SK-N-MC (cell line): ENCODE measurements around the gene CALD1.

Source experiments
- DNase-seq: peaks from one replicate; pipeline ENCODE4 v3.0.0-alpha.2; 2011; ENCODE audit warnings: low read depth, low spot score
- H3K27ac ChIP-seq: fragments of 200-600 bp; sonication (generic); 2 replicates; pipeline ENCODE4 v1.5.1; 2016; ENCODE audit warnings: mixed run types
- H3K36me3 ChIP-seq: fragments of 200-600 bp; sonication (generic); 2 replicates; pipeline ENCODE4 v1.6.1; 2017; ENCODE audit warnings: antibody characterized with exemption, low read length, mixed read lengths; ENCODE audit not compliant: insufficient read depth
- H3K4me3 ChIP-seq: fragments of 200-600 bp; sonication (generic); 2 replicates; pipeline ENCODE4 v1.5.1; 2016
- H3K9ac ChIP-seq: fragments of 200-600 bp; sonication (generic); 2 replicates; pipeline ENCODE4 v1.8.0; 2017; ENCODE audit warnings: mixed run types, mixed read lengths; ENCODE audit not compliant: insufficient read length
- H3K9me3 ChIP-seq: fragments of 200-600 bp; sonication (generic); 2 replicates; pipeline ENCODE4 v1.6.1; 2017; ENCODE audit warnings: low read depth, mild to moderate bottlenecking, antibody characterized with exemption, low read length, moderate library complexity, mixed read lengths
- EZH2 ChIP-seq: fragments of 200-600 bp; sonication (generic); IDR thresholded peaks from one replicate; pipeline ENCODE4 v1.6.1; 2017; ENCODE audit warnings: antibody characterized with exemption
- FOXP2 ChIP-seq: optimal IDR thresholded peaks from 2 replicates; pipeline ENCODE3; 2011; ENCODE audit warnings: mild to moderate bottlenecking, moderate library complexity; ENCODE audit not compliant: insufficient read depth; ENCODE audit errors: extremely low read length, control extremely low read depth
- POLR2AphosphoS5 ChIP-seq: IDR thresholded peaks from 2 replicates; pipeline ENCODE4 v1.6.1; 2012; ENCODE audit warnings: mild to moderate bottlenecking, low read depth, low read length, borderline replicate concordance

The CALD1 gene

GRCh38 chr7:134788191-134788590, 8.8 kb downstream of the CALD1 start:
- TF ChIP-seq FOXP2 (no peak), EZH2 (no peak), POLR2AphosphoS5 (no peak)
- Histone ChIP-seq H3K4me3 (no peak overlapping the region), H3K9me3 (no peaks in the 10 kb centered on the region), H3K27ac (no peak overlapping the region), H3K9ac (no peak overlapping the region), H3K36me3 (no peaks in the 10 kb centered on the region)
- no peak for DNase-seq

DNA sequence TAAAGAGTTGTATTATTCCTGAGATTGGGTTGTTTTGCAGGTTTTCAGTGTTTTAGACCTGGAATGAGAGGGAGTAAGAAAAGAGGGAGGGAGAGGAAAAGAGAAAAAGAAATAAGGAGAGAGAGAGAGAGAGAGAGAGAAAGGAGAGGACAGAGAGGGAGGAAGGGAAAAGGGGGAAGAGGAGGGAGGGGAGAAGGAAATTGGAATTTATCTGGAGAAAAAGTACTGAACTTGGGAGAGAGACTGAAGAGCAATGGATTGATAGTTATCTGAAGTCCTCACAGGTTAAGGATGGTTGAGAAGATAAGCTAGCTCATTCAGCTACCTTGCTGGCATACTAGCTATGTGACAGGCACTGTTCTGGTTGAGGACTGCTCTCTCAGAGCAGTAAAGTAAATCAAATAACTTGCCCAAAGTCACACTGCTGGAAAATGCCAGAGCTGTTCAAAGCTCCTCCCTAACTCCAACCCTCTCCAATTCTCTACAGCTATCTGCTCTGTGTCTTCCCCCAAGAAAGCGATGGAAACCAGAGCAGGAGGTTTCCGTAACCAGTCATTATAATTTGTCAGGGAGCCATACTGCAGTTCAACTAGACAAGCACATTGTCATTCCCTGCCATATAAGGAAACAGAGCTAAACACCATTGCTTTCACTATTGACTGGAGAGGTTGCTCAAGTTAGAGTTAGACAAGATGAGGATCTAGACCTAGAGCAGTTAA, 10.7 kb downstream of the CALD1 start:
- no peak for TF ChIP-seq FOXP2
- Histone ChIP-seq H3K9ac (no peak overlapping the region), H3K4me3 (no peak overlapping the region), H3K27ac (no peak overlapping the region), H3K9me3 (no peaks in the 10 kb centered on the region), H3K36me3 (no peaks in the 10 kb centered on the region)
- no peak for DNase-seq

GRCh38 chr7:134792968-134793367, 13.5 kb downstream of the CALD1 start:
- DNase-seq: no peak
- Histone ChIP-seq H3K4me3 (no peak overlapping the region), H3K9me3 (no peaks in the 10 kb centered on the region), H3K36me3 (no peaks in the 10 kb centered on the region), H3K9ac (no peak overlapping the region), H3K27ac (no peak overlapping the region)
- TF ChIP-seq FOXP2 (no peak), EZH2 (no peak), POLR2AphosphoS5 (no peak)

- TF ChIP-seq EZH2 (no peak), FOXP2 (no peak), POLR2AphosphoS5 (no peak)
- Histone ChIP-seq H3K27ac (no peak overlapping the region), H3K36me3 (no peaks in the 10 kb centered on the region), H3K9ac (no peak overlapping the region), H3K9me3 (no peaks in the 10 kb centered on the region), H3K4me3 (no peak overlapping the region)
- DNase-seq: no peak
Observed at GRCh38 chr7:134795231-134795630, 15.8 kb downstream of the CALD1 start.

- no peak overlapping the region for H3K9ac ChIP-seq
- no peaks in the 10 kb centered on the region for H3K9me3 ChIP-seq
- no peak overlapping the region for H3K4me3 ChIP-seq
- no peaks in the 10 kb centered on the region for H3K36me3 ChIP-seq
- no peak for DNase-seq
- H3K27ac ChIP-seq: no peak overlapping the region
- TF ChIP-seq EZH2 (no peak), POLR2AphosphoS5 (no peak), FOXP2 (no peak)
Observed at GRCh38 chr7:134798155-134798554, 18.7 kb downstream of the CALD1 start.

- Histone ChIP-seq H3K4me3 (no peak overlapping the region), H3K9ac (no peak overlapping the region), H3K9me3 (no peaks in the 10 kb centered on the region), H3K36me3 (no peaks in the 10 kb centered on the region), H3K27ac (no peak overlapping the region)
- TF ChIP-seq FOXP2 (no peak), EZH2 (no peak), POLR2AphosphoS5 (no peak)
- no peak for DNase-seq
Observed at GRCh38 chr7:134799377-134799776, 19.9 kb downstream of the CALD1 start.

- Histone ChIP-seq H3K27ac (no peak overlapping the region), H3K9ac (no peak overlapping the region), H3K36me3 (no peaks in the 10 kb centered on the region), H3K9me3 (no peaks in the 10 kb centered on the region), H3K4me3 (no peak overlapping the region)
- TF ChIP-seq EZH2 (no peak), POLR2AphosphoS5 (no peak), FOXP2 (no peak)
- DNase-seq: no peak
Observed at GRCh38 chr7:134802762-134803161, 23.3 kb downstream of the CALD1 start.

DNA sequence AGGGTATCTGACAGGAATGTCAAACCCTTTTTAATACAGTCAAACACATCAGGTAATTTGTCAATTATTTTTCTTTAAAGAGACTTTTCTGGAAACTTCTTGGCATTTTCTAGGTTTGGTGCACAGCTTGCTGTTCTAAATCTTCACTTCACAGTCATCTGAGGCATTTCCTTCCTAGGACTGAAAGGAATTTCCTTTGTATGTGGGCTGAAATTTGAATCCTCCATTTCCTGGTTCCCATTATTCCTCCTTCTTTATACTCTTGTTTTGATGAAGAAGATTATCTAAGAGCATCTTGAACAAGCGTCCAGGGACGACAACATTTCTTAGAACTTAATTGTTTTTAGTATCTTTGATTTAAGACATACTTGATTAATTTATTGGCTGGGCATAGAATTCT, 24.9 kb downstream of the CALD1 start:
- H3K27ac ChIP-seq: no peak overlapping the region
- H3K9ac ChIP-seq: no peak overlapping the region
- no peaks in the 10 kb centered on the region for H3K36me3 ChIP-seq
- H3K9me3 ChIP-seq: no peaks in the 10 kb centered on the region
- no peak overlapping the region for H3K4me3 ChIP-seq
- TF ChIP-seq FOXP2 (no peak), POLR2AphosphoS5 (no peak), EZH2 (no peak)
- no peak for DNase-seq

- no peaks in the 10 kb centered on the region for H3K36me3 ChIP-seq
Observed at GRCh38 chr7:134804854-134805253, 25.4 kb downstream of the CALD1 start.

More at GRCh38 chr7:134804854-134805253, 25.4 kb downstream of the CALD1 start:
- Histone ChIP-seq H3K27ac (no peak overlapping the region), H3K9me3 (no peaks in the 10 kb centered on the region), H3K9ac (no peak overlapping the region), H3K4me3 (no peak overlapping the region)
- TF ChIP-seq EZH2: no peak
- no peak for TF ChIP-seq POLR2AphosphoS5
- no peak for TF ChIP-seq FOXP2
- no peak for DNase-seq
